MG63 (cell line): ENCODE data around the gene RBM19. TPM values are rescaled to one million over a fixed set of nuclear protein-coding genes. Genes with fewer than 3 reads are reported as not detected.

Experiments
- DNase-seq: peaks from one replicate; pipeline ENCODE4 v3.0.0-alpha.2; 2020
- H3K27me3 ChIP-seq: fragments of 250-450 bp; sonication (Bioruptor Pico); 2 replicates; pipeline ENCODE4 v1.5.1; 2020; ENCODE audit warnings: mild to moderate bottlenecking, moderate library complexity
- H3K36me3 ChIP-seq: fragments of 250-450 bp; sonication (Bioruptor Pico); 2 replicates; pipeline ENCODE4 v1.5.1; 2020; ENCODE audit warnings: mild to moderate bottlenecking, moderate library complexity
- H3K4me3 ChIP-seq: fragments of 250-450 bp; sonication (Bioruptor Pico); 2 replicates; pipeline ENCODE4 v1.5.1; 2020; ENCODE audit warnings: mild to moderate bottlenecking, moderate library complexity
- H3K9me3 ChIP-seq: fragments of 250-450 bp; sonication (Bioruptor Pico); 2 replicates; pipeline ENCODE4 v1.5.1; 2020; ENCODE audit warnings: mild to moderate bottlenecking, moderate library complexity
- total RNA-seq: library from RNA; depleted of rRNA; stranded (reverse); fragments of >200 nt; shearing (Covaris generic); gene quantifications from 2 replicates; pipeline ENCODE4 v1.2.3, GENCODE V29; 2014; ENCODE audit warnings: low replicate concordance

Gene RBM19
- total RNA-seq, 1 experiment from 2014 or later = 17.8 TPM

DNA sequence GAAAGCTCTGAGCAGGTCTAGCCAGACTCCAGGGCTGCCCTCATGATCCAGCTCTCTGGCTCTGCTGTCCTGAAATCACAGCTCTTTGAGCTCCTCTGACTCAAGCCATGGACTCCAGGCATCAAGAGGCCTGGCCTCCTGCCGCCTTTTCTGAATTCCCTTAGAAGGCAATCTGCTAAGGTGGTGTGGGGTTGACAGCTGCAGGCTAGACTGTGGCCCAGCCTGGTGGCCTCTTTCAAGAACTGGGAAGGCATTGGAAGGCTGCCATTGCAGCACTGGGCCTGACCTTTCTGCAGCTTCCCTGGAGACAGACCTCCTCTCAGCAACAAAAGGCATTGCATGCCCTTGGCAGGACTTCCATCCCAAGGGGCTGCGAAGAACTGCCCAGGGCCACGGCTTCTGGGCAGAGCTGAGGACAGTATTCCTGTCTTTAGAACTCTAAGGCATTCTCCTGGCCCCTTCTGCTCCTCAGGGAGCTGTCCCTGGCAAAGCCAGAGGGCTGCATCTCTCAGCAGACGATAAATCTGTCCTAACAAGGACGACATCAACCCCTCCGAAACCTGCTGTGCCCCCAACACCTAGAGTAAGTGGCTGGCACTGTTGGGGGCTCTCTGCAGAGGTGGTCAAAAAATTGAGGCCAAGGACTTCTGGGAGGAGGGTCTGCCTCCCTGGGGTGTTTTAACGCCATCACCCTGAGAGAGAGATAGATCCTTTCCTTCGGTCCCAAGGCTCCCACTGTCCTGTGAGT, 115.6 kb downstream of the RBM19 start:
- no peaks in the 10 kb centered on the region for H3K9me3 ChIP-seq
- H3K4me3 ChIP-seq = no peak overlapping the region
- no peaks in the 10 kb centered on the region for H3K27me3 ChIP-seq
- DNase-seq = no peak
- no peaks in the 10 kb centered on the region for H3K36me3 ChIP-seq

DNA sequence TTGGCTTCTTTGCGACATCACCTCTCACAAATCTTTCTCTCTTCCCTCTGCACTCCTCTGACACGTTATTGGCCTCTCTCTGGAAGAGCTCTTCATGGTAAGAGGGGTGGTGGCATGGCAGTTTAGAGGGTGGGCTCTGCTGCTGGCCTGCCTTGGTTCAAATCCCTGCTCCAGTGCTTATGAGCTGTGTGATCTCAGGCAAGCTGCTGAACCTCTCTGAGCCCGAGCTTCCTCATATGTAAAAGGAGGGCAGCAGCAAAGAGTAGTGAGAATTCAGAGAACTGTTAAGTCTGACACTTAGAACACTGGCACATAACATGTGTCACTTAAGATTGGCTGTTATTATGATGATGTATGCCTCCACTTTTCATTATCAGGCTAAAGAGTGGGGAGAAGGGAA, 118.3 kb downstream of the RBM19 start:
- no peaks in the 10 kb centered on the region for H3K36me3 ChIP-seq

DNA sequence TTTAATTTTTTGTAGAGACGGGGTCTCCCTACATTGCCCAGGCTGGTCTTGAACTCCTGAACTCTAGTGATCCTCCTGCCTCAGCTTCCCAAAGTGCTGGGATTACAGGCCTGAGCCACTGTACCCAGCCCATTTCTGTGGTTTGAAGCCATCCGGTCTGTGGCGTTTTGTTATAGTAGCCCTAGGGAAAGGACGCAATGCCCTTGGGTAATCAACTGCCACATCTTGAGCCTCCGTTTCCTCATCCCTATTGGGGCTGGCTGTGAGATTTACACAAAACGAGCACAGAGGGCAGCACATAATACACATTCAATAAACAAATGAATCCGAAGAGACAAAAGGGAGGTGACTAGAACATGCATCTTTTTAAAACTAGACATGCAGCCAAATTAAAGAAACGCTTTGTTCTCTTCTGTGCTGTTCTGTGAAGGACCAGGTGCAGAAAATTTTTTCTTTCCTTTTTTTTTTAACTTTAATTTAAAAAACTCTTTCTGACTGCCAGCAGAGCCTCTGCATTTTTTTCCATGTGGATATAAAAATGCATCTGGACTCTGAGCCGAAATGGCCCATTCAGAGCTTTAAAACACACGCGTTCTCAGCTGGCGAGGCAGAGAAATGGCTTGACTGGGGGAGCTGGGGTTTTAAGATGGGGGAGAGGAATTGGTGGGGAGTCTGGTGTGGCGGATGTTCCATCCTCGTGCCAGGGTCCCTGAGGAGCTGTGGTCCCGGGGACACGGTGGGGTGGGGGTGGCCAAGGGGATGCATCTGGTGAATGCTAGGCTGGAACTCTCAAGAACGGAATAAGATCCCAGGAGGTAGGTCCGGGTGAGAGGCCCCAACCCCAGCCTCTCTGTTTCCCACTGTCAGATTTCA, 119.0 kb downstream of the RBM19 start:
- Histone ChIP-seq H3K9me3 (no peaks in the 10 kb centered on the region), H3K4me3 (no peak overlapping the region), H3K36me3 (no peaks in the 10 kb centered on the region), H3K27me3 (no peaks in the 10 kb centered on the region)
- DNase-seq = no peak

More for the DNA sequence above, 118.3 kb downstream of the RBM19 start:
- H3K4me3 ChIP-seq = no peak overlapping the region
- no peak for DNase-seq
- no peaks in the 10 kb centered on the region for H3K27me3 ChIP-seq
- H3K9me3 ChIP-seq = no peaks in the 10 kb centered on the region

DNA sequence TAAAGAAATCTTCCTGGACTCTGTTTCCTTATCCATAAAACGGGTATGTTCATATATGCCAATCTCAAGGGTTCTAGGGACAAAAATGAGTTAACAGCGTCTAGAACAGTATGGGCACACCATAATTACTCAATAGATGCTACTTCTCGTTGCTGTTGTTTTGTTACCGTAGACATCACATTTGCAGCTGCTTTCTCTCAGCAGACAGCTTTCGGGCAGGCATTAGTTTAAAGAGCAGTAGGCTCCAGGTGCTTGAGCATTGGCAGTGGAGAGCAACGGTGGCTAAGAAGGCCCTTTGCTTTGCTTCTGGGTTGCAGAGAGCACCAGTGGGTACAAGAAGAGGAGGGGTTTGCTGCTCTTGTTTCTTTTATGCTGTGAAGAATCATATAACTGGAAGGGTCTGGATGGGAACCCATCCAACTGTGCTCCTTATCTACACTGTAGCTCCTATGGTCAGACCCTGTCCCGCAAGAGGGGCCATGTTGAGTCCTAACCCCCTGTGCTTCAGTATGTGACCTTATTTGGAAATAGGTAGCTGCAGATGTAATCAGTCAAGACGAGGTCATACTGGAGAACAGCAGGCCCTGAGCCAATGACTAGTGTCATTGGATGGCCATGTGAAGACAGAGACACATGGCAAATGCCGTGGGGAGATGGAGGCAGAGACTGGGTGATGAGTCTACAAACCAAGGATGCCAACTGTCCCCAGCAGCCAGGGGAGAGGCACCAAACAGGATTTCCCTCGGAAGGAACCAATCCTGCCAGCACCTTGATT, 120.0 kb downstream of the RBM19 start:
- H3K4me3 ChIP-seq = no peak overlapping the region
- DNase-seq = no peak
- no peaks in the 10 kb centered on the region for H3K27me3 ChIP-seq
- H3K9me3 ChIP-seq = no peaks in the 10 kb centered on the region
- no peaks in the 10 kb centered on the region for H3K36me3 ChIP-seq

DNA sequence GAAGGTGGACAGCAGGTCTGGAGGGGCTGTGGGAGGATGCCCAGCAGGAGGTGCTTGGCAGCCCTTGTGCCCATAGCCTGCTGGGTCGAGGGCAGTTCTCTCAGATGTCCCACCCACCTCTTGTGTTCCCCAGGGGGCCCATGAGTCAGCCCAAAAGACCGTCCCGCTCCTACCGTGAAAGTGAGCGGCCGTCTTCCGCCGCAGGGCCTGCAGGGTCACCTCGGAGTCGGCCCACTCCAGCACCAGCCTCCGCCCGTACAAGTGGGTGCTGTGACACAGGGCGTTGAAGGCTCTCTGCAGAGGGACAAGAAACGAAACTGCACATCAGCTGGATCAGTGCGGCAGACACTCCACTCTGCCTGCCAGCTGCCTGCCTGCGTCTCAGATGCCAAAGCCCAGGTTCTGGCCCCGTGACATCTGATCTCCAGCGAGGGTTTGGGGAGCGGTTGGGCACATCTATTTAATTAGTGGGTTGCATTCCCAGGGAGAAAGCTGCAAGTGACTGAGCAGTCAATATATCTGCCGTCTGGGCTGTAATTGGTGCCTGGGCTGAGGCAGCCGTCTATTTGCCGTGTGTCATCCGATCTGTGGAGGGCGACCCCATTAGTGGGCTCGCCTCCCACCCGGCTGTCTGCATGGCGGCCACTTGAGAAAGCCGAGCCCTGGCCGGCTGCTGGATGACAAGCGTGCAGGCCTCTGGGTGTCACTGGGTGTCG, 121.5 kb downstream of the RBM19 start:
- no peak for DNase-seq
- Histone ChIP-seq H3K36me3 (no peaks in the 10 kb centered on the region), H3K4me3 (no peak overlapping the region), H3K9me3 (no peaks in the 10 kb centered on the region), H3K27me3 (no peaks in the 10 kb centered on the region)

DNA sequence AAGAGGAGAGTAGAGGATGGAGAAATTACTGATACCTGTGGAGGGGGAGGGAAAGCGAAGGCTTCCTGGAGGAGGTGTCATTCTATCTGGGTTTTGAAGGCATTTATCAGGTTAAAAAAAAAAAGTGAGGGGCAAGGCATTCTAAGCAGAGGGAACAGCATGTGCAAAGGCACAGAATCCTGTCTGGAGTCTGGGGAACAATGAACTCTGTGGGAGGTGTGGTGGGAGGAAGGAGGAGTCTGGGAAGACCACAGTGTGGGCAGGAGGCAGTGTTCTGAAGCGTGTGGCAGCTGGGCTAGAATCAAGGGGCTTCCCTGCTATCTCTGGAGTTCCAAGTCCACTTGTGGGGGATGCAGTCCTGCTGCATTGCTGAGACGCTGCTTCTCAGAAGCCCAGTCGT, 123.4 kb downstream of the RBM19 start:
- Histone ChIP-seq H3K36me3 (no peaks in the 10 kb centered on the region), H3K4me3 (no peak overlapping the region), H3K27me3 (no peaks in the 10 kb centered on the region), H3K9me3 (no peaks in the 10 kb centered on the region)
- DNase-seq = no peak

DNA sequence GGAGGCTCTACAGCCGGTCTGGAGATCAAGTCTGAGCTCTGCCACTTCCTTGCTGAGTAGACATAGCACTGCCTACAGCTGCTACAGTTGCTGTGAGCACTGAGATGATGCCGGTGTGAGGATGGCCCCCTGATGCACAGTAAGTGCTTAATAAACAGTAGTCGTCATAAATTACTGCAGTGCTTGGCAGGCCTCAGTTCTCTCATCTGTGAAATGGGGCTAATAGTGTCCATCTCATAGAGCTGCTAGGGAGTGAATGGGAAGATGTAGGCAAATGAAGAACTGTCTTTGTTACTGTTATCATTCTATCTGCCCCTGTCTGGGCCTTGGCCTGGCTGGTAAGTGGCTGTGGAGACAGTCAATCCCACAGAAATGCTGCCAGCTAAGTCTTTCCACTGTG, 124.3 kb downstream of the RBM19 start:
- H3K36me3 ChIP-seq = no peaks in the 10 kb centered on the region
- H3K4me3 ChIP-seq = no peak overlapping the region
- no peak for DNase-seq
- no peaks in the 10 kb centered on the region for H3K9me3 ChIP-seq
- H3K27me3 ChIP-seq = no peaks in the 10 kb centered on the region

DNA sequence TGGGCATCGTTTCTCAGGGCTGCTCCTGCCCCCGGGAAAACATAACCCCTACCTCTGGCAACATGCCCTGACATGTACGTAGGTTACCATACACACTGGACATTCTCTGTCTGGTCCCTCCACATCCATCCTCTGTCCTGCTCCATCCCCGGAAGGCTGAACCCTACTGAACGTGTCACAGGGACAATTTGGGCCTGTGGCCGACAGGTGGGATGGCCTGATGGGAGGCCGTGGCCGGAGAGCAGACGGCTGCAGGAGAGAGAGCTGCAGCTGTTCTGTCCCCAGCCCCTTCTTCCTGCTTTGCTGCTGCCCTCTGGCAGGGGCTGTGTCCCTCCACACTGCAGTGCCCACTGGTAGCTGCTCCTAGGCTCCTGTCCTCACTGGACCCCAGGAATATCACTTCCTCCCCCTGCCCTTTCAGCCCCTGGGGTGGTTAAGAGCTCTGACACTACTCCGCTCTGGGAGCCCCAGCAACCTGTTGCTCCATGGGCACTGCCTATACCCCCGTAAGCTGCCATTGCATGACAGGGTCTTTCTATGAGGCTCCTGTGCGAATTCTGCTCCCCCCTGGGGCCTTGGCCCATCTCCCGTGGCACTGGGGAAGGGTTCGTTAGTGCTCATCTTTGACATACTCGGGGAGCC, 125.6 kb downstream of the RBM19 start:
- no peaks in the 10 kb centered on the region for H3K36me3 ChIP-seq
- no peak for DNase-seq
- no peak overlapping the region for H3K4me3 ChIP-seq
- no peaks in the 10 kb centered on the region for H3K27me3 ChIP-seq
- no peaks in the 10 kb centered on the region for H3K9me3 ChIP-seq

DNA sequence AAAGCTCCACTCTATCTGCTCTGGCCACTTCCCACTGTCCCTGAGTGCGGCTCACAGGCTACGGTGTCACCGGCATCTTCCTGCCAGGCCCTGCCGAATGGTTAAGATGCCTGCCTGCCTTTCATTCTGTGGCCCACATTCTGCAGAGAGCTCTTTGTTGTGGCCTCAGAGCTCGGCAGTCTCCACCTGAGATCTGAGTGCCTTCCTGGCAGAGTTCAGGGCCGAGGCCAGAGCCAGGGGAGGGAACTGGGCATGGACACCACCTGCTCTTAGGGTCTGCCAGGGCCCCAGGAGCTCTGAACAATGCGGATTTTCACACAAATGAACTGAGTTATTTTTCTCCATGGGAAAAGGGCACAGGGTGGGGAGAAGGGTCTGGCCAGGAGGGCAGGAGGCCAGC, 127.2 kb downstream of the RBM19 start:
- H3K9me3 ChIP-seq = no peaks in the 10 kb centered on the region
- no peaks in the 10 kb centered on the region for H3K27me3 ChIP-seq
- no peaks in the 10 kb centered on the region for H3K36me3 ChIP-seq
- H3K4me3 ChIP-seq = no peak overlapping the region
- DNase-seq = no peak

DNA sequence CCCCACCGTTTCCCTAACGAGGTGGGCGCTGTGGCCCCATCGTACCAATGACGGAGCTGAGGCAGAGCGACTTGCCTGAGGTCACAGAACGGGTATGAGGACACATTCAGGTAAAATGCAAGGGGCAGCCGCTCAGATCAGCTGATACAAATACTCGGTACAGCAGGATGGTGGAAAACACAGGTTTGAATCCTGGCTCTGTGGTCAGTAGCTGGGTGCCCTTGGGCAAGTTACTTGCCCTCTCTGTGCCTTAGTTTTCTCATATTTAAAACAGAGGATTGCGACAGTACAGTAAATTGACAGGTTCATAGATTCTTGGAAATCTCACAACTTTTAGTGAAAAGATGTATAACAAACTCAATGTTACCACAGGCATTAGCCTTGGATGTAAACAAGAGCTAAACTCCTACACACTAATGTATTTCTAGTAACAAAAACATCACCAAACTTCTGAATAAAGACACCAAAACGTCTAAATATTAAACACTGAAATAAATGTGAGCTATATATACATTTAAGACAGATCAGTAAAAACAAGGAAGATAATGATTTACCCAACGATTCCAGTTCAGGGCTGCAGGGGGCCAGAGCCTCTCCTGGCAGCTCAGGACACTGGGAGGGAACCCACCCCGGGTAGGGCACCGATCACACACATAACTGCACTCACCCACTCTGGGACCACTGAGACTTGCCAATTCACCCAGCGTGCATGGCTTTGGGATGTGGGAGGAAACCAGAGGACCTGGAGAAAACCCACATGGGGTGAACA, 128.4 kb downstream of the RBM19 start:
- Histone ChIP-seq H3K27me3 (no peaks in the 10 kb centered on the region), H3K9me3 (no peaks in the 10 kb centered on the region), H3K36me3 (no peaks in the 10 kb centered on the region), H3K4me3 (no peak overlapping the region)
- no peak for DNase-seq

DNA sequence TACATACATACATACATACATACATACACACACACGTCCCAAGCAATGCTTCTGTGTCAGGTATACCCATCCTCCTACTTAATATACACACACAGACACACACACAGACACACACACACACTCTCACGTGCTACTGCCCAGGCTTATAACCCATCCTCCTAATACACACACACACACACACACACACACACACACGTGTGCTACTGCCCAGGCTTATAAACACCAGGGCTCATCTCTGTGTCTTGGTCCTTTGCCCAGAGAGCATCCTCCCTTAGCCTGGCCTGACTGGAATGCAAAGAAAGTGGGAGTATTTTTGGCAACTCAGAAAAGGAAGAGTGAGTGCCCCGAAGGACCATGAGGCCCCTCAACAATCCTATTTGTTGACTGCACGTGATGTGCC, 129.0 kb downstream of the RBM19 start:
- H3K4me3 ChIP-seq = no peak overlapping the region
- no peaks in the 10 kb centered on the region for H3K36me3 ChIP-seq
- no peaks in the 10 kb centered on the region for H3K27me3 ChIP-seq
- no peaks in the 10 kb centered on the region for H3K9me3 ChIP-seq
- no peak for DNase-seq

DNA sequence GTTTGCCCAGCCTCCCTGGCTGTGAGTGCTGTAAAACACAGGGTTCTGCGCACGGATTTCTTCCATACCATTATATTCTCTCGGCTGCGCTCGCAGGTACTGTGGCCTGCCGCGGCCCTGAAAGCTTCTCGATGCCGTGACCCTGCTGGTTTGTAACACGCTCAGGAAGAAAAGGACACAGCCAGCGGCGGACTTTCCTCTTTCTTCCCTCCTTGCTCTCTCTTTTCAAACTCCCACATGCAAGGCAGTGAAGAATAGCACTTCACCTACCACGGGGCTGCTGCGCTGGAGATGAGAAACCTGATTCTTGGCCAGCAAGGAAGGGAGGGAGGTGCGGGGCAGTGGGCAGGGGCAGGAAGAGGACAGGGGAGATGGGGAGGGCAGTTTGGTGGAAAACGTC, 130.2 kb downstream of the RBM19 start:
- Histone ChIP-seq H3K27me3 (no peaks in the 10 kb centered on the region), H3K36me3 (no peaks in the 10 kb centered on the region), H3K9me3 (no peaks in the 10 kb centered on the region), H3K4me3 (no peak overlapping the region)
- no peak for DNase-seq

DNA sequence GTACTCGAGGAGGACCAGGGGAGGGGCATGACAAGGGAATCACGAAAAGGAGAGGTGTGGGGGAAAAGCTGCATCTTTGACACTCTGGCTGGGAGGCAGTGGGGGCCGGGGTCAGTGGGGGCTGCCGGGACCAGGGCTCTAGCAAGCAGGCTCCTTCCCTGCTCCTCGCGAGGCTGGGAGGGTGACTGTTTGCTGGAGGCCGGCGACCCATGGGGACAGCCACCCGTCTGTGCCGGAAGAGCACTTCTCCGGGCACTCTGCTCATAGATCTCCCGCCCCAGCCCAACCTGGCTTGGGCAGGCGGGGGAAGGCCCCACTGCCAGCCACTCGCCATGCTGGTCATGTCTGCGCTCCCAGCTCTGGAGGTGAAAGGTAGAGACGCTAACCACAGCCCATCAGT, 130.7 kb downstream of the RBM19 start:
- Histone ChIP-seq H3K9me3 (no peaks in the 10 kb centered on the region), H3K36me3 (no peaks in the 10 kb centered on the region), H3K4me3 (no peak overlapping the region), H3K27me3 (no peaks in the 10 kb centered on the region)
- no peak for DNase-seq

DNA sequence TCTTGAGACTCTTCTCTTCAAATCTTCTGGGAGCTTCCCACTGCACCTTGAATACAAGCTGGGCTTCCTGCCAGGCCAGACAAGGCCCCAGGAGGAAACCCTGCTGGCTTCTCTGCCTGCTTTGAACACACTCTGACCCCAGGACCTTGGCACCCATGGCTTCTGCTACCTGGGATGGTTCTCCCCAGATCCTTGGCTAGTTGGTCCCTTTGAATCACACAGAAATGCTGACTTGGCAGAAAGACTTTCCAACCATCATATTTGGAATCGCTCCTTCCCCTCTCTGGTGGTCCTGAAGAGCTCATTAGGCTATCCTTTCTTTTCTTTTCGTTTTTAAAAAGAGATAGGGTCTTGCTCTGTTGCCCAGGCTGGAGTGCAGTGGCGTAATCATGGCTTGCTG, 132.7 kb downstream of the RBM19 start:
- no peaks in the 10 kb centered on the region for H3K36me3 ChIP-seq
- no peak overlapping the region for H3K4me3 ChIP-seq
- H3K27me3 ChIP-seq = no peaks in the 10 kb centered on the region
- no peak for DNase-seq
- H3K9me3 ChIP-seq = no peaks in the 10 kb centered on the region

DNA sequence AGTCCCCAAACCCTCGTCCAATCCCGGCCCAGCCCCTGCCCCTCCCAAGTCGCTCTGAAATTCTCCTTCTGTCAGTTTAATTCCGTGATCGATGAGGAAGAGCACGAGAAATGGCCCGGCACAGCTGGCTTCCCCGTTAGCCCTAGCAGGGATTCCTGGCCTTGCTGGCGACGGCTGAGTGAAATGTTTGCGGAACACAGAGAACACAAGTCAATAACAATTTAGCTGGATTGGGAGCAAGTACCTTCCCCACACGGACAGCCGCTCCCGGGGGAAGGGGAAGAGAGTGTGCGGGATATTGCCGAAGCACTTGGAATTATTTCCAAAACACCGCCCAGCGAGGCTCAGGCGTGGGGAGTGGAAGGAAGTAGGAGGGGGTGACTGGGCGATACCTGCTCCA, 134.6 kb downstream of the RBM19 start:
- no peaks in the 10 kb centered on the region for H3K36me3 ChIP-seq
- no peaks in the 10 kb centered on the region for H3K27me3 ChIP-seq
- H3K9me3 ChIP-seq = no peaks in the 10 kb centered on the region
- H3K4me3 ChIP-seq = no peak overlapping the region
- DNase-seq = no peak

DNA sequence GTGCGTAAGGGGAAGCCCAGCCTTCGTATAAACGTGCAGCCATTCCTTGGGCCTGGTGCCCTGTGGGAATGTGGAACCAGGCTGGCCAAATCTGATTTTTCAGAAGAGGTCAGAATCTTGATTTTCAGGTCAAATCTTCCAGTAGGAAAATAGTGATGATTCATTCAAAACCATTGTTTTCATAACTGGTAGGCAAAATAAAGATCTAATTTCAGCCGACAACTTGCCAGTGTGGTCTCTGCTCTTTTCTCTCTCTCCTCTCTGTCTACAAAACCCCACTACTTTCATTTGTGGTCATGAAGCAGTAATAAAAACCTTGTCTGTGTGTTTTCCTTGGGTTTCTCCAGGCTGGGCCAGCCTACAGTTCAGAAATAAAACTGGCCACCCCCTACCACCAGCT, 135.1 kb downstream of the RBM19 start:
- Histone ChIP-seq H3K9me3 (no peaks in the 10 kb centered on the region), H3K36me3 (no peaks in the 10 kb centered on the region), H3K27me3 (no peaks in the 10 kb centered on the region), H3K4me3 (no peak overlapping the region)
- DNase-seq = no peak
